Effector memory CD4-positive, alpha-beta T cell (primary cell): ENCODE data around the gene KLHDC8A.

Experiments used
- DNase-seq, 3 donors: peaks; one replicate each; pipeline ENCODE4 v3.0.0-alpha.2; 2020
- H3K27ac ChIP-seq: 2 replicates; pipeline ENCODE4 v1.7.0; 2013; ENCODE audit warnings: mild to moderate bottlenecking, low read length, moderate library complexity; ENCODE audit not compliant: insufficient read depth, poor library complexity, severe bottlenecking
- H3K27me3 ChIP-seq: replicated peaks from 2 replicates; pipeline ENCODE4 v1.7.0; 2013; ENCODE audit warnings: mild to moderate bottlenecking, low read length; ENCODE audit not compliant: insufficient read depth, control insufficient read depth, poor library complexity, severe bottlenecking
- H3K36me3 ChIP-seq: 2 replicates; pipeline ENCODE4 v1.7.0; 2013; ENCODE audit warnings: mild to moderate bottlenecking, low read length, moderate library complexity; ENCODE audit not compliant: control insufficient read depth, insufficient read depth
- H3K4me1 ChIP-seq: 2 replicates; pipeline ENCODE4 v1.7.0; 2013; ENCODE audit warnings: low read length, mild to moderate bottlenecking; ENCODE audit not compliant: control insufficient read depth, insufficient read depth, poor library complexity, severe bottlenecking
- H3K4me3 ChIP-seq: 2 replicates; pipeline ENCODE4 v1.7.0; 2013; ENCODE audit warnings: low read length, low read depth, mild to moderate bottlenecking; ENCODE audit not compliant: insufficient read depth, poor library complexity, severe bottlenecking
- H3K9me3 ChIP-seq: 2 replicates; pipeline ENCODE4 v1.7.0; 2013; ENCODE audit warnings: mild to moderate bottlenecking, low read length, moderate library complexity; ENCODE audit not compliant: control insufficient read depth

KLHDC8A gene

DNA sequence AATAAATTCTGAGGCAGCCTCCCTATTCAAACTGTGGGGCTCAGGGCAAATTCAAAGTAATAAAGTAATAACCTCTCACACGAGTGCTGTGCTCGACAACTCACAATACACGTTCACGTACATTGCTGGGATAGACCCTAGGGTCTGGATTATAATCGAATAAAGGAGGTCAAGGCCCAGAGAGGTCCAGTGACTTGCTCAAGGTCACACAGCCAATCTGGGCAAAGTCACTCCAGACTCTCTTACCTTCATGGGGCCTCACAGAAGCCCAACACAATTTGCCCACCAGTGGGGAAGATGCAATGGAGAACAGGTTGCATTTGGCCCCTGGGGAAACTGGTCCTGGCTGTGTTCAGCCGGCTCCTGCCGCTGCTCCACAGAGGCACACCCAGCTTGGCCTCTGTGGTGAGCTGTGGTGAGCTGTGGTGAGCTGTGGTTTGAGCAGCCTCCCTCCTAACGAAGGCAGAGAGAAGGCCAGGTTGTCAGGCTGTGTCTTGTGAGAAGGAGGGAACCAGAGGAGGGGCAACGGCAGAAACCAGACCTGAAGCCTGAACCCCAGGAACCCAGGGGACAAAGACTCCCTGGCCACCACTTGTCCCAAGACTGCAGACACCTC, 70.3 kb downstream of the KLHDC8A start:
- peak; percentile 60 to 78 (median 70) for DNase-seq
- Histone ChIP-seq H3K4me3 (peak overlapping the region; percentile 40), H3K36me3 (no peaks in the 10 kb centered on the region), H3K4me1 (peaks cover 52% of the 10 kb centered on the region), H3K9me3 (no peaks in the 10 kb centered on the region), H3K27ac (peak overlapping the region; percentile 84), H3K27me3 (no peaks in the 10 kb centered on the region)
